Measurements from ENCODE around the gene TOLLIP. TPM values are rescaled to one million over a fixed set of nuclear protein-coding genes. Genes with fewer than 3 reads are reported as not detected.

The TOLLIP gene
- total RNA-seq, 1 experiment from 2014 or later, result 32.3 TPM

GRCh38 chr11:1337647-1338007 is 28.2 kb upstream of the TOLLIP start:
- Mint-ChIP-seq H3K4me1 (peaks cover 7% of the 10 kb centered on the region), H3K9me3 (peaks cover 23% of the 10 kb centered on the region), H3K36me3 (peaks cover 7% of the 10 kb centered on the region), H3K4me3 (peak overlapping the region; percentile 61), H3K27ac (no peak overlapping the region), H3K27me3 (ENCODE audit: low read depth) (peaks cover 37% of the 10 kb centered on the region)
- CTCF ChIA-PET, result no interaction called here
- ATAC-seq, result no peak
- DNase-seq (ENCODE audit: low spot score), result no peak
- no peak for TF ChIP-seq ELF4 (CRISPR knock-in tag; IDR thresholded peaks at IDR 0.05; ENCODE audit: low read depth)
- no peak for TF ChIP-seq PREB (CRISPR knock-in tag; IDR thresholded peaks at IDR 0.05; ENCODE audit: borderline replicate concordance)
- no peak for TF ChIP-seq ZMAT4 (CRISPR knock-in tag; IDR thresholded peaks at IDR 0.05)
- TF ChIP-seq IRF2 (CRISPR knock-in tag; IDR thresholded peaks at IDR 0.05; ENCODE audit: borderline replicate concordance, low read depth), result no peak
- no peak for TF ChIP-seq TEAD4 (CRISPR knock-in tag; IDR thresholded peaks at IDR 0.05)
- TF ChIP-seq E2F4 (CRISPR knock-in tag; IDR thresholded peaks at IDR 0.05; ENCODE audit: borderline replicate concordance, low read depth), result no peak
- TF ChIP-seq AR (CRISPR knock-in tag; IDR thresholded peaks at IDR 0.05), result no peak
- TF ChIP-seq AFF4 (CRISPR knock-in tag; IDR thresholded peaks at IDR 0.05; ENCODE audit: borderline replicate concordance), result no peak
- TF ChIP-seq SMAD3 (CRISPR knock-in tag; IDR thresholded peaks at IDR 0.05; ENCODE audit: borderline replicate concordance), result no peak
- POLR2A ChIA-PET, result no interaction called here

GRCh38 chr11:1336836-1337646 is 27.6 kb upstream of the TOLLIP start:
- Mint-ChIP-seq H3K4me1 (peaks cover 7% of the 10 kb centered on the region), H3K27ac (no peak overlapping the region), H3K4me3 (no peak overlapping the region), H3K9me3 (peaks cover 27% of the 10 kb centered on the region), H3K36me3 (peaks cover 7% of the 10 kb centered on the region), H3K27me3 (ENCODE audit: low read depth) (peaks cover 41% of the 10 kb centered on the region)
- POLR2A ChIA-PET, result no interaction called here
- CTCF ChIA-PET, result no interaction called here
- peak; percentile 55 for DNase-seq (ENCODE audit: low spot score)
- peak; percentile 71 for ATAC-seq
- TF ChIP-seq MYBL2 (CRISPR knock-in tag; IDR thresholded peaks at IDR 0.05) (0 out of 2 replicates have a peak, but pooled peaks have one; percentile 40), PRRX2 (CRISPR knock-in tag; IDR thresholded peaks at IDR 0.05) (no peak), MAX (CRISPR knock-in tag; IDR thresholded peaks at IDR 0.05) (peak; percentile 54; the same call in 1 of the 2 replicates), TP53 (CRISPR knock-in tag; IDR thresholded peaks at IDR 0.05) (peak; percentile 28; the same call in 1 of the 2 replicates)

Data from WTC11 (cell line).